ENCODE results near the gene GABRD. TPM values are rescaled to one million over a fixed set of nuclear protein-coding genes. Genes with fewer than 3 reads are reported as not detected.

The GABRD gene
- total RNA-seq, 4 donors from 2014 or later: 0.83 TPM; not detected in 3

DNA sequence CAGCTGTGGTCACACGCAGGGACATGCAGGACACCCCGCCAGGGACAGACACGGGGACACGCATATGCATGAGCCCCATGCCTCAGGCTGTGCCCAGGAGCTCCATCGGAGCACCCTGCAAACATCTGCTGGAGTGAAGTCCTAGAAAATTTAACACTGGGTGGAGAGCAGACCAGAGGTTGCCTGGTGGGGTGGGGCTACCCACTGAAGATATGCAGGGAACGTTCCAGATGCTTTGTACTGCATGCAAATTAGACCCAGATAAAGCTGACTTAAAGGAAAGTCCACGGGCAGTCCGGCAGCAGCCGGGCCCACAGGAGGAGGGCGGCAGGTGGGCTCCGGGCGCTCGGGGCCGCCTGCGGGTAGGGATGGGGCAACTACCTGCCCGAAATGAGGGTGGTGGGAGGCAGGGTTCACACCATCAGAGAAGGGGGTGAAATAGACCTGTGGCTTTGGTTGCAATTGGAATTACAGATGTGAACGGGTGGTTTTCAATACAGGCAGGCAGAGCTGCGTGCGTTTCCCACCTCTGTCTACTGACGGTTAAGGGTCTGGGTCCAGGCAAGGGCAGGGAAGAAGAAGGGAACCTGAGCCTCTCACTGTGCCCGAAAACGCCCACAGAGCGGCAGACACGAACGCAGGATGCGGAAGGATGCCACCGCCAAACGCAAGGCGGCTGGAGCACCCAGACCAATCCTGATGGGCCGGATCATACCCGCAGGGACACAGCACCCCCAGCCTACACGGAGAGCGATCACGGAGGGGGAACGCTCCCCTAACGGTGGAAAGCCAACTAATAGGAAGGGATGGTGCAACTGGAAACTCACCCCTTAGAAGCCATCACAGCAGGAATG is 36.5 kb upstream of the GABRD start:
- H3K27ac ChIP-seq: no peak overlapping the region
- TF ChIP-seq, protein P1, sequence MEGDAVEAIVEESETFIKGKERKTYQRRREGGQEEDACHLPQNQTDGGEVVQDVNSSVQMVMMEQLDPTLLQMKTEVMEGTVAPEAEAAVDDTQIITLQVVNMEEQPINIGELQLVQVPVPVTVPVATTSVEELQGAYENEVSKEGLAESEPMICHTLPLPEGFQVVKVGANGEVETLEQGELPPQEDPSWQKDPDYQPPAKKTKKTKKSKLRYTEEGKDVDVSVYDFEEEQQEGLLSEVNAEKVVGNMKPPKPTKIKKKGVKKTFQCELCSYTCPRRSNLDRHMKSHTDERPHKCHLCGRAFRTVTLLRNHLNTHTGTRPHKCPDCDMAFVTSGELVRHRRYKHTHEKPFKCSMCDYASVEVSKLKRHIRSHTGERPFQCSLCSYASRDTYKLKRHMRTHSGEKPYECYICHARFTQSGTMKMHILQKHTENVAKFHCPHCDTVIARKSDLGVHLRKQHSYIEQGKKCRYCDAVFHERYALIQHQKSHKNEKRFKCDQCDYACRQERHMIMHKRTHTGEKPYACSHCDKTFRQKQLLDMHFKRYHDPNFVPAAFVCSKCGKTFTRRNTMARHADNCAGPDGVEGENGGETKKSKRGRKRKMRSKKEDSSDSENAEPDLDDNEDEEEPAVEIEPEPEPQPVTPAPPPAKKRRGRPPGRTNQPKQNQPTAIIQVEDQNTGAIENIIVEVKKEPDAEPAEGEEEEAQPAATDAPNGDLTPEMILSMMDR (IDR thresholded peaks at IDR 0.05): no peak
- TF ChIP-seq POLR2A (IDR thresholded peaks at IDR 0.05): no peak
- intact Hi-C loops (cut with DNase I; ENCODE audit: low total_unique reads): no loop called here
- H3K4me3 ChIP-seq: no peak overlapping the region
- no peaks in the 10 kb centered on the region for H3K36me3 ChIP-seq
- DNase-seq: no peak
- H3K27me3 ChIP-seq: no peaks in the 10 kb centered on the region
- H3K4me1 ChIP-seq: no peaks in the 10 kb centered on the region
- no peaks in the 10 kb centered on the region for H3K9me3 ChIP-seq

DNA sequence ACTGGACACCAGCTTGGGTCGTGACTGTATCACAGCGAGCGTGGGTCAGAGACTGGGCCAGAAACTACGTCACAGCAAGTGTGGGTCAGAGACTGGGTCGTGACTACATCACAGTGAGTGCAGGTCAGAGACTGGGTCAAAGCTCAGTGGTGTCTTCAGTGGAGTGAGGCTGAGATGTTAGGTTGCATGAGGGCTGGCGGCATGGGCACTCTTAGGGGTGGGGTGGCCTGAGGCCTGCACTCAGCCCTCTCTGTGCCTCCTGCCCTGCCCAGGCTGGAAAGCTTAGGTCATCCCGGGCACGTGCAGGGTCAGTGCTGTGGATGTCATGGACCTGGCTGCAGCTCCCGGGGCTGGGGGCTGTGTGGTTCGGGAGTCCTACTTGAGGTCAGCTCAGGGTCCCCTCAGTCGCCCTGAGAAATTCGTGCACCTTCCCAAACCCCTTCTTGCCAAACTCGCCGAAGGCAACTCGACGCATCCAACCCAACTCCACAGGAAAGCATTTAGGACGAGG is 34.5 kb upstream of the GABRD start:
- Histone ChIP-seq H3K9me3 (no peaks in the 10 kb centered on the region), H3K27ac (no peak overlapping the region), H3K4me3 (no peak overlapping the region), H3K36me3 (no peaks in the 10 kb centered on the region), H3K27me3 (no peaks in the 10 kb centered on the region), H3K4me1 (no peaks in the 10 kb centered on the region)
- intact Hi-C loops (cut with DNase I; ENCODE audit: low total_unique reads): no loop called here
- TF ChIP-seq, protein P1 (IDR thresholded peaks at IDR 0.05): no peak
- no peak for TF ChIP-seq POLR2A (IDR thresholded peaks at IDR 0.05)
- no peak for DNase-seq

DNA sequence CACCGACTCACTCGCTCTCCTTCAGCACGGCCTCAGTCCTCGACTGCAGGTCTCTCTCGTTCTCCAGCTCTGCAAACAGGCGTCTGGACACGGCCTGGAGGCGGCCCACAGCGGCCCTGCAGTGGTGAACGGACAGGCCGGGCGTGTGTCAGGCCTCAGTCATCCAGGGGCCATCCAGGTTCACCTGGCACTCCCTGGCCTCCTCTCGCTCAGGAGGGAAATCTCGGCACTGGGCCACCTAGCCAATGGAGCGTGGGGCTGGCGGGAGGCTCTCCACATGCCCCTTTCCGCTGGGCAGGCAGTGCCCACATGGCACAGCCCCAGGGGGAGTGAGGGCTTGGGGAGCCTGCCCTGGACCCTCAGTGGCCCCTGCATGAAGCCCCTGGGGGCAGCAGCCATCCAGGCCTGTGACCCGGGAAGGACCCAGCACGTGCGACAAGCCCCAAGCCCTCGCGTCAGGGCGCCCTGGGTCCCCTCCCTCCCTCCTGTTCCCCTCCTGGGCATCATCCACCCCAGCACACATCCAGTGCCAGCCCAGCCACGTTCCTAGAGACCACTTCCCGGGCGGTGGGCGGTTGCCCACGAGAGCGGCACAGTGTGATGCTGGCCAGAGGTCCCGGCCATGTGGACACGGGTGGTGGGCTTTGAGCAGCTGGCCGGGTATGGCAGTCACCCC is 33.6 kb upstream of the GABRD start:
- no peak for DNase-seq
- Histone ChIP-seq H3K36me3 (no peaks in the 10 kb centered on the region), H3K4me1 (no peaks in the 10 kb centered on the region), H3K9me3 (no peaks in the 10 kb centered on the region), H3K27me3 (no peaks in the 10 kb centered on the region), H3K27ac (no peak overlapping the region), H3K4me3 (no peak overlapping the region)
- TF ChIP-seq, protein P1 (IDR thresholded peaks at IDR 0.05): no peak
- no peak for TF ChIP-seq POLR2A (IDR thresholded peaks at IDR 0.05)
- intact Hi-C loops (cut with DNase I; ENCODE audit: low total_unique reads): no loop called here

DNA sequence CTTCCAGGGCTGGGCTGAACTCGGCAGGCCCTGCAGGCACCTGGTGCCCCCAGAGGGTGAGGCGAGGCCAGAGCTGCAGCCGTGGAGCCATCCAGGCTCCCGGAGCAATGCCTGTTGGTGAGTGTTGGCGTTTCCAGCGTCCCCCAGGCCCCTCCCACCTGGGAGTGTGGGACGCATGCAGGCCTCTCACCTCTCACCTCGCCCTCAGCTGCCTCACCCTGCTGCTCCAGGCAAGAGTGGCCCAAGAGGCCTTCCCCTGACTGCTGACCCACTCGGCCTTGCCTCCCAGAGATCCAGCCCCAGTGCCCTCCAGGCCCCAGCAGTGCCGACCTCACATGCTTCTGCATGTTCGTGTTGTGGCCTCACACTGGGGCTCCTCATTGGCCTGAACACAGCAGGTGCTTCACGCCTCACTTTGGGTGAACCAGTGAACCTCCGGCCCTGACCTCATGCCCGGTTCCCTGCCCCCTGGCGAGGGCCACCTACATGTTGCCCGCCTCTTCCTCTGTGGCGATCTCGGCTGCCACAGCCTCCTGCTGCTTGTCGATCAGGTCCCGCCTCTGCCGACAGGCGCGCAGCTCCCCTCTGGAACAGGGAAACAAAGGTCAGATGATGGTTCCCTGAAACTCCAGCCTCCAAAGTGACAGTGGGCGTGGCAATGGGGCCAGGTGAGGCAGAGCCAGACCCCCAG is 32.5 kb upstream of the GABRD start:
- Histone ChIP-seq H3K9me3 (no peaks in the 10 kb centered on the region), H3K36me3 (no peaks in the 10 kb centered on the region), H3K4me3 (no peak overlapping the region), H3K27ac (no peak overlapping the region), H3K27me3 (no peaks in the 10 kb centered on the region), H3K4me1 (no peaks in the 10 kb centered on the region)
- TF ChIP-seq, protein P1 (IDR thresholded peaks at IDR 0.05): no peak
- TF ChIP-seq POLR2A (IDR thresholded peaks at IDR 0.05): no peak
- DNase-seq: no peak
- intact Hi-C loops (cut with DNase I; ENCODE audit: low total_unique reads): no loop called here
